GM10847 (cell line): ENCODE results near the gene DOCK2.

Source experiments
- POLR2A ChIP-seq: IDR thresholded peaks from 2 replicates; pipeline ENCODE4 v1.6.1; 2011; ENCODE audit not compliant: insufficient read length; ENCODE audit errors: extremely low read depth

Gene DOCK2

DNA sequence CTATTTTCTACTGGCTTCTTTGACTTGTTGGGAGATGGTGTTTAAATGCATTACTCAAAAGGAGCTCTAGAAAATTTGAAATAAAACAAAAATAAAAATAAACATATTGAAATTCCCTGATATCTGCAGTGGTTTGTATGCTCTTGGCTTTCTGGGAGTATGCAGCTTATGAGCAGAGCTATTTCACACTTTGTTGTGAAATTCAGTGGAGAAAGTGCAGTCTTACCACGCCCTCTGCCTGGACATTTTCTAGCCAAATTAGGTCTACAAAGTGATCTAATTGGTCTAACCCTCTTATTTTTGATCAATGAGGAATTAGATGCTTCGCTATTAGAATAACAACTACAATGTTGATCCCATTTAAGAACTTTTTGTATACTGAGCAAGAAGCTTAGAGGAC lies 276.4 kb downstream of the DOCK2 start:
- TF ChIP-seq POLR2A: no peak

DNA sequence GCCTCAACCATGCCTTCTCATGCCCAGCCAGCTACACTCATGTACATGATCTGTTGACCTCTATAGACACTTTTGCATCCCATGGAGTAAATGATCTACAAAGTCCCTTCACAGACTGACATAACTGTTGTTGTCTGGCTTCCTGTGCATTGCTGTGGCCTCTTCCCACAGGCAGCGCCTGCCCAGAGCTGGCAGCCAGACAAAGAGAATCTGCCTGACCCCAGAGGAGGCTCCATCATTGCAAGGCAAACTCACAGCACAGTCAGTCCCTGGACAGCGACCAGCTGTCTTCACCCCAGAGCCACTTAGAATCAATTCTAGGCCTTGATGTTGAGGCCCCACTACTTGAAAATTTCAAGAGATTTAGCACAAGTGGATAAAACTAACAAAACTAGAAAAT lies 277.7 kb downstream of the DOCK2 start:
- TF ChIP-seq POLR2A: no peak

DNA sequence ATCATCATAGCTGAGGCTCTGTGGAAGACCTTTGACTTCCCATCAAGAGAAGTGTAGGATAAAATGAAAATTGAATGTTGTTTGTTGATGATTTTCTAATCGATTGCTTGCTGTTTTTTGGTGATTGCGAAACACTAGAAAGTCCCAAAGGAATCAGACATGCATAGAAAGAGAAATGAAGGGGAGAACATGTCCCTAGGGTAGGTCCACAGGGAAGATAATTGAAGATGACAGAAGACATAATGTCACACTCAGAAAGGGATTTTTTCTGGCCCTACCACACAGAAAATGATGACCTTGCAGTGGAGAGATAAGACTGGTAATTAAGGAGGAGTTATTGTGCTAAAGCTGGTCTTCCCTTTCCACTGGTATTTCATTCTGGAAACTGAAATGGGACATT lies 280.4 kb downstream of the DOCK2 start:
- no peak for TF ChIP-seq POLR2A

DNA sequence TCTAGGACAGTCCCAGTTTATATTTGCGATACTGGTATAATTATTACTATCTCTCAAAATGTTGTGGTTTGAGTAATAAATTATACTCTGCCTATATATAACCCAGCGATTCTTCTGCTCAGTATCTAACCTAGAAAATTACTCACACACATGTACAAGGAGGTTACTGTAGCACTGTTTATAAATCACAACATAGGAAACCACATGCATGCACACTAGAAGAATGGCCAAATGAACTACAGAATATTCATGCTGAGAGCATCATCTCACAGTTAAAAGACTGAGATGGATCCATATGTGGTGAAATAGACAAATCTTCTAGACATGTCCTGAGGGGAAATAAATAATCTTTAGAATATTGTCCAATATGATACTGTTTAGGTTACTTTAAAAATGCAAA lies 281.2 kb downstream of the DOCK2 start:
- TF ChIP-seq POLR2A: no peak

DNA sequence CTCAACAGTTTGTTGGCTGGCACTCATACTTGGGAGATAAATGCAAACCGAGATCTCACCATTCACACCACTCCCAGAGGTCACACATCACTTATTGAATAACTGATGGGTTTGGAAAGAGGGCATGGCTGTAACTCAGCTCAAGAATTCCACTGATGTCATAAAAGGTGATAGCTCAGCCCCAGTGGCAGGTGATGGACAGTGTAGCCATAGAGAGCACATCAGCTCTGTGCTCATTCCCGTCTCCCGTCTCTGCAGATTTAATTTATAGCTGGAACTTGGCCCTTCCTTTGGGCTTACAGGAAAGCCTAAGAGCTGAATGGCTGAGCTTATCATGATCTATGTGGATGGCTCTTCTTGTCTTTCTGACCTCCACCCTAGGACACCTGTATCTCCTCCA lies 283.4 kb downstream of the DOCK2 start:
- TF ChIP-seq POLR2A: no peak

DNA sequence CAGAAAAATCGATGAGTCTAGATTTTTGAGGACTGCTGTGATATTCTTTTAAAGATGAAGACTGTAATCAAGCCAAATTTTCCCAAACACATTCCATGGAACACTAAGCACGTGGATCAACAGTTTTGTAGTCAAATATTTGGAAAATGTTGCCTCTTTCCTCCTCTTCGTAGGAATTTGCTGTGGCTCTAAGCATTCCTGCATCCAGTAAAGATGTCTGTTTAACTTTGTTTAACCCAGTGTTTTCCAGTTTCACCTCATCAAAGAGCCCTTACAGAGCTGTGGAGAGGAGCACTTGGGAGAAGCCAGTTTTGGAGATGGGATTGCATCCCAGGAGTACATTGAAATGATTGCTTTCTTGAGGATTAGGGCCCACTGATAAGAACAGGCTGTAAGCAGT lies 284.3 kb downstream of the DOCK2 start:
- TF ChIP-seq POLR2A: no peak

DNA sequence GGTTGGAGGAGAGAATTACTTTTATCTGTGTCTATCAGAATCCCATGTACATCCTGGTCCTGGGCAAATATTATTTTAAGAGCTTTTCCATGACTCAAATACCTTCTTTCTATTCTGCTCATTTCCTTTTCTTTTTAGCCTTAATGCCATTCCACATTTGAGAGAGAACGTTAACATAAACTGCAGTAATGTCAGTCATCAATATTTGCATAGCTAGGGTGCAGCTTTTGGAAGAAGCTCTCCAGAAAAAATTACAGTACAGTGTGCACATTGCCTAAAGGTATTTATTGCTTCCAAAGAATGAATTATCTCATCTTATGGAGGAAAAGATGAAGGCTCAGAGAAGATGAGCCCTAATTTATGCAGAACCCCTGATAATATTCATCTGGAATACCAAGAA lies 284.9 kb downstream of the DOCK2 start:
- no peak for TF ChIP-seq POLR2A

DNA sequence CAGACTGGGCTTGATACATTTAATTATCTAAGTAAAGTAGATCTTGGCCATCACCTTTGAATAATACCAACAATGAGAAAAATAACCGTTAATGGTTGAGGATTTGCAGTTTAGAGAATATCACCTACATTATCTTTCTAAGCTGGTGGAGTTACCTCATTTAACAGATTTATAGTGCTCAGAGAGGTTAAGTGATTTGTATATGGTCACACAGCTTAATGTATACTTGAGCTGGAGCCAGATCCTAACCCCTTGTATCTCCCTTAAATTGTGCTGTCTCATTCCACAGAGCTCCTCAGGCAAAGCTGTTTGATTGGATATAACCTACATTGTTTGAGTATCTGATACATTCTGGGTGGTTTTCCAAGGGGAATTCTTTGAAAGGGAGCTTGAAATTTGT lies 285.4 kb downstream of the DOCK2 start:
- no peak for TF ChIP-seq POLR2A

DNA sequence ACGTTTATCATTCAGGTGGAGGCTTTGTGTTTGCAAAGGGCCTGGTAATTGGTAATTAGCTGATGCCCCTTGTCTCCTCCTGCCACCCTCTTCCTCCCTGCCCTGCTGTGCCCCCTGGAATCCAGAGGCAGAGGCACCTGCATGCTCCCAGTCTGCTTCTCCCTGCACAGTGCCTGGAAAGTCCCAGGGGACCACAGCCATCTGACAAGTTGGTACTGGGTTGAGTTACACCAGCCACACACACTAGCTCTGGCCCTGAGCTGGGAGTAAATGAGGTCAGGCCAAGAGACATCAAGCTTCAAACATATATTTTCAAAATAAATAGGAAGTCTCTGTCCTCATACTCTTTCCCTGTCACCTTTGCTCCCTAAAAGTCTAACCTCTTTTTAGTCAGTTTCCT lies 286.9 kb downstream of the DOCK2 start:
- no peak for TF ChIP-seq POLR2A

DNA sequence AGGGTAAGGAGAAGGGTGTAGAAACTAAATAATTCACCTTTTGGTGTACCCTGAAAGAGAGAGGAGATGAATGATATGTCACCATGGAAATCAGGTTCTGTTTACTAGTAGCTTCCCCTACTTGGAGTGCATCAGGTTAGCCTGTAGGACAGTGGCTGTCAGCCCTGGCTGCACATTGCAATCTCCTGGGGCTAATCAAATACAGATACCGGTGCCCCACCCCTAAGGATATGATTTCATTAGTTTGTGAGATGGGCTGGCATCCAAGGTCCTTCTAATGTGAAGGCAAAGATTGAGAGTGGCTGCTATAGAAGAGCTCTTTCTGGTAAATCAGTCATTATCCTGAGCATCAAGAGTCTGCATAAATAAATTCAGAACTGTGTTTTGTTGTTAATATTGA lies 296.1 kb downstream of the DOCK2 start:
- no peak for TF ChIP-seq POLR2A

DNA sequence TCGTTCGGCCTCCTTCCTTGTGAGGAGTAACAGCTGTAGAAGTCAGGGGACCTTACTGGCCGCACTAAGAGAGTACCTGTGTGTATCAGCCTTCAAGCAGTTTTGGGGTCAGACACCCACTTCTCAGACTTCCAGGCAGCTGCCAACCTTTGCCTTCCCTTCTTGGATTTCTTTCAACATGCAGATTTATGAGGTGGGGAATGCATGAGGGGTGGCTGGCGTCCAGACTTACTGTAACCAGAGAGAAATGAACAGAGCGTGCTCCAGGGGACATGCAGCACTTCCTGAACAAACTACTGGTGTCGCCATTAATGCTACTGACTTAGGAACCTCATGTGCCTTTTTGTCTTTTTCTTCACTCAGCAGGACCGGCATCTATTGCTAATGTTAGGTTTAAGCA lies 296.5 kb downstream of the DOCK2 start:
- no peak for TF ChIP-seq POLR2A

DNA sequence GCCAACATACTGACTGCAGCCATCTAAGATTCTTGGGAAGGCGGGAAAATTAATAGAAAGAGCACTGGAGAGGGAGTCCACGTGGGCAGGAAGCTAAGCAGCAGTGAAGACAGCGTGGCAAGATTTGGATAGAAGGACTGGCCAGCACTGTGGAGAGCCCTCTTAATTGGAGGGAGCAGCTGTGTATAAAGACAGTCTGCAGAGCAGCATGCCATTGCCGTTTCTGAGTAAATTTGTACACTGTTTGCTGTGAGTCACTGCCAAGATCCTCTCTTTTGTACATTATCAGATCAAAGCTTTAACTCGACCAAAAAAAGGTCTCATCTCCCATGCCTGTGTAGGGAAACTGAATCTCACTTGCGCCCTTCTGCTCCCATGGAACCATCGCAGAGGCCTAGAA lies 297.9 kb downstream of the DOCK2 start:
- no peak for TF ChIP-seq POLR2A

DNA sequence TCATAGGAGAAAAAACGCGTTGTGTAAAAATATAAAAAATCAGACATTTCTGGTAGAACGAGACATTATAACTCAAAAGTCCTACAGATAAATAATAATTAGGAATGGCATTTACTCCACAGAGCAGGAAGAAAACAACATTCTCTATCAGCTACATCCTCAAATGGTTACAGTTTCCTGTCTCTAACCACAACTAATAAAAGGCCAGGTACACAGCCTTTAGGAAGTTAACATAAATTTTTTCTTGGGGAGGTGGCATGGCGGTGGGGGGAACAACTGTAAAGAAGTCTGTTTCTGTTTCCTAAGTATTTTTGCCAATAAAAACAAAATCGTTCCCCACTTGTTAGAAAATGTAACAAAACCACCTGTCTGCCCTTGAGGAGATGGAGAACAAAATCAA lies 298.7 kb downstream of the DOCK2 start:
- no peak for TF ChIP-seq POLR2A

DNA sequence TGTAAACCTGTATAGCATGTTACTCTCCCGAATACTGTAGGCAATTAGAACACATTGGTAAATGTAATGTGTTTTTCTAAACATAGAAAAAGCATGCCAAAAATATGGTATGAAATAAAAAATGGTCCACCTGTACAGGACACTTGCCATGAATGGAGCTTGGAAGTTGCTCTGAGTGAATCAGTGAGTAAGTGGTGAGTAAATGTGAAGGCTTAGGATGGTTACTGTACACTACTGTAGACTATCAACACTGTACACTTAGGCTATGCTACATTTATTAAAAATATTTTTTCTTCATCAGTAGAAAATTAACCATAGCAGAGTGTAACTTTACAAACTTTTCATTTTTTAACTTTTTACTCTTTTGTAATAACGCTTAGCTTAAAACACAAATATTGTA lies 301.4 kb downstream of the DOCK2 start:
- no peak for TF ChIP-seq POLR2A

DNA sequence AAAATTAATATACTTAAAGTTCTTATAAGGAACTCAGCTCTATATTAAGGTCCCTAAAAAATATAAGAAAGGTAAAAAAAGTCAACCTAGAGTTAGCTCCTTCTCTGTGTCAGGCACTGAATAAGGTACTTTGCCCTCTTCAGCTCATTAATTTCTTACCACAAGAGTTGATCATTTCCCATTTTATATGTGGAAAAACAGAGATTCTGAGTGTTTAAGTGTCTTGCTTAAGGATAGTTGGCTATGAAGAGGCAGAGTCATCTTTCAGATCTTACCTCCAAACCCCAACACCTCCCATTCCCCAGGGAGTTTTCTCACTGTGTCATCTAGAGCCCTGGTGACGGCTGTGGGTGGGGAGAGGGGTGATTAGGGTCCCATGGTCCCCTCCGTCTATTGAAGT lies 302.7 kb downstream of the DOCK2 start:
- no peak for TF ChIP-seq POLR2A

DNA sequence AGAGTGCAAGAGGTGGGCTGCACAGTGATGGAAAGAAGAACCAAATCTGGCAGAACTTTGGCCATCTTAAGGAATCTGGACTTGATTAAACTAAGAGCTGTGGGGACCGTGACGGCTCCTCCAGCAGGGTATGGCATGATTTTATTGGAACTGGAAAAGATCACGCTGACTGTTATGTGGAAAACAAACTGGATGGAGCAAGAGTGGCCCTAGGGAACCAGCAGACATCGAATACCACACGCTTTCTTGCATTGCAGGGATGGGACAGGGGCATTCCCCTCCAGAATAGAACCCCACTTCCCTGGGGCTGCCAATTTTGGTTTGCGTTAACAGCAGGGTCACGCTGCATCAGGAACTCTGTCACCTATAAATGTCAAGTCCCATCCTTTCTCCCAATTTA lies 304.5 kb downstream of the DOCK2 start:
- TF ChIP-seq POLR2A: no peak

DNA sequence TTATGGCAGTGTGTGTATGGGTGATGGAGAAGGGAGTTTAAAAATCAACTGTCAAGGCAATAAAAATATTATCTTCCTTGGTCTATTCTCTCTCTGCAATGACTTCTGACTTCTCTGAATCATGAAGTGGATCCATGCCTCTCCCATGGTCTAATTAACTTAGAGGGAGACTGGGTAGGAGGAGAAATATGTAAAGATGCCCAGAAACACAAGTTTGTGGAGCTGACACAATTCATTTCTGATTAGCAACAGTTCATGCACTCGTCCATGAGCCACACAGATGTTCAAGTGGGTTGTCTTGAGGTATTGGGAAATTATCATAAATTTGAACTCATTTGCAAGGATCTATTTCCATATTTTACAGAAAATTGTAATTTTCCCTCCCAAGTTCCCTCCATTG lies 305.1 kb downstream of the DOCK2 start:
- no peak for TF ChIP-seq POLR2A

DNA sequence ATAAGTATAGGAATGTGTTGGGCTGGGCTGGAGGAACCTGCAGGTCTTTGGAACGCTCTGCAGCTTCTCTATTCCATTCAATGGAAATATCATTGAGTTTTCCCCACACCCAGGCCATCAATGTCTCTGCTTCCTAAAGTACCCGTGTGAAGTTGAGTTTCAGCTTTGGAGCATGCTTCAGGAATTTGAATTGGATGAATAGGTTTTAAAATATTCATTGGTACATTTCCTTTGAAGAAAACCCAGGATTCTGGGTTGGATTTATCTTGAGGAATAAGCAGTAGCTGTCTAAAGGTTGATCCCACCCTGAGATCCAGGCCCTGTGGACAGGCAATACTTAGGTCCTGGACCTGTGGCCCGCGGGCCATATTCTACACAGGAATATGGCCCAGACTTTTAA lies 306.0 kb downstream of the DOCK2 start:
- no peak for TF ChIP-seq POLR2A
